ENCODE results near the gene CYP2W1.

Gene CYP2W1

DNA sequence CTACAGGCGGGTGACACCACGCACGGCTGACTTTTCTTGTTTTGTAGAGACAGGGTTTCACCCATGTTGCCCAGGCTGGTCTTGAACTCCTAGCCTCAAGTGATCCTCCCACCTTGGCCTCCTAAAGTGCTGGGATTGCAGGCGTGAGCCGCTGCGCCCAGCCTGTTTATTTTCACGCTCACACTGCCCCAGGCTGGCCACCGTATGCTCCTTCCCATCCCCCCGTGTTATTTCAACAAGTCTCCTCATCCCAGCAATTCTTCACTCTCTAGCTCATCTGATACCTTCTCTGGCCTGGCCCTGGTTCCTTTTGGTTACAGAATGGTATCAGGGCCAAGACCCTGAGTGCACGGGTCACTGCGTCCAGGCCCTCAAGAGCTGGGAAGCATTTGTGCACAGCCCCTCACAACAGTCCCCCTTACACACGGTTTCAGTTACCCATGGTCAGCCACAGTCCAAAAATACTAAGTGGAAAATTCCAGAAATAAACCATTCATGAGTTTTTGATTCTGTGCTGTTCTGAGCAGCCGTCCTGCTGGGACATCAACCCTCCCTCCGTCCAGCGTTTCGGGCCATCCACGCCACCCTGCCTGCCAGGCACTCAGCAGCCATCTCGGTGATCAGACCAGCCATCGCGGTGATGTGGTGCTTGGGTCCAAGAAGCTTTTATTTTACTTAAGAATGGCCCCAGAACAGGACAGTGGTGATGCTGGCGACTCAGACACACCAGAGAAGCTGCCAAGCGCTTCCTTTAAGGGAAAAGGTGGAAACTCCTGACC, 16.5 kb upstream of the CYP2W1 start:
- DNase-seq, result no peak

DNA sequence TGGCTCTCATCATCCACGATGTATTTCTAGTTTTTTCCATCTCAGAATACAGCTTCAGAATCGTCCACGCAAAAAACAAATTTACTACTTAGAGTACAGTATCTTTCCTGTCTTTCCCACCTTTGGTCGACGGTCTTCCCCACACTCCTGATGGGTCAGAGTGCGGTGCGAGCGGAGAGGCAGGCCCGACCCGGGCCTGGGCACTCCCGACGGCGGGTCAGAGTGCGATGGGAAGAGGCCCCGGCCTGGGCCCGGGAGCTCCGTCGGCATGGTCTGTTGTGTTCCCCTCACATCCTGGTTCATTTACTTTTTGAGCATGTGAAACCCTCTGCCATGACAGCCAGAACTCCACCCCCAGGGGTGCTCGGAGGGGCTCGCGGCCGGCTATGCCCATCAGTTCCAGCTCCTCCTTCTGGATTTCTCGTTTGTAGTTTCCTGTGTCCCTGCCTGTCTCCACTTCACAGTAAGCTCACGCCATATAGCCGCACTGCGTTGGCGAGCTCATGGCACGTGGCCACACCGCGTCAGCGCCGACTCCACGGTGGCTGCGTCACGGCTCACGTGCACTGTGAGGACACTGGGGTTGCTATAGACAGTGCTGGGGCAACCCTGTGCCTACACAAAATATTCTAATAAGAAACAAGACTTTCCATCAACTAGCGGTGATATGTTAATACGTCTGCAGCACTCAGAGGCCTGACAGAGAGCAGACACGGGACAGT, 15.5 kb upstream of the CYP2W1 start:
- no peak for DNase-seq

DNA sequence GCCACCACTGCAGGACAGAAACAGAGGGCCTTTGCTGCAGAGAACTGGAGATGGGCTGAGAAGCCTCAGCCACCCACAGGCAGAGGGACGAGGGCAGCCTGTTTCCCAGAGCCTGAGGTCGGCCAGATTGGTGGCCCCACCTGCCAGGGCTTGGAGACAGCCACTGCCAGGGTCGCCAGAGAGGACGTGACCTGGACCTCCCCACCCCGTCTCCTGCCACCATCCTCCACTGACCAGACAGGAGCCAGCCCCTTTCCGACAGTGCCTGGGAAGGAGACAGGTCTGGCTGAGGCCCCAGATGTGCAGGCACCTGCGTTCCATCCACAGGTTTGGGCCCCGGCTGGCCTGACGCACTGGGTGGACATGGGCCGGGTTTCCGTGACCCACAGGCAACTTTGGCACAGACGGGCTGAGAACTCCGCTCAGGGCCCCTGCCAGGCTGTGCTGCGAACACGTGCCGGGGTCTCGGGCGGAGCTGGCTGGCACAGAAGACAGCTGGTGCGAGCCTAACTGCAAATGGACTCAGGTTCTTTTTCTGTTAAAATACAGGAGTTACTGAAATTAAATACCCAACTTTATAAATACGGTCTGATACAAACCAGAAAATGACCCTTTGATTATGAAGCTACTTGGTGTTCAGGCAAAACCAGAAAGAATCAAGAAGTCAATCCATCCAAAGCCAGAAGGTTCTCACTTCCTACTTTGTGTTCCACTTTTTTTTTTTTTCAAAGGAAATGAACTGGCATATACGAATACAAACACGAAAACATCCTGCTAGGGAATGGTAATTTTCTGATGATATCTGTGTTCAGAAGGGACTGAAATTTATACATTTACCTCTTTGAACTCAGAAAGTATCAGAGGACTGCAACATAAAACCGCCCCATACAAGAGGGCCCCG, 14.5 kb upstream of the CYP2W1 start:
- no peak for DNase-seq

DNA sequence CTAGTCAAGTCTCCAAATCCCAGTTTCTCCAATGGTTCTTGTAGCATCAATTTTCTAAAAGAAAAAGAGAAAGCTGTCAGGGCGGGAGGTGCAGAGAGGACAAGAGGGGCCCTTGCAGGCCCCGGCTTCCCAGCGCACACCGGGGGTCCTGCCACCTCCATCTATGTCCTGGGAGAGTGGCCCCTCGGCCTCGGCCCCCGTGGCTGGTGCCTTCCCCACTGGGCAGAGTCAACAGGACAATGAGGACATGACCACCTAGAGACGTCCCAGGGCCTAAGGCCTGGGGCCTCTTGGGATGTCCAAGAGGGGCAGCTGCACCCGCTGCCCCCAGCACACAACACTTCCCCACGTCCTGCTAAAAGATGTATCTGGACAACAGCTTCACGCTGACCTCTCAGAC, 13.6 kb upstream of the CYP2W1 start:
- DNase-seq, result no peak

DNA sequence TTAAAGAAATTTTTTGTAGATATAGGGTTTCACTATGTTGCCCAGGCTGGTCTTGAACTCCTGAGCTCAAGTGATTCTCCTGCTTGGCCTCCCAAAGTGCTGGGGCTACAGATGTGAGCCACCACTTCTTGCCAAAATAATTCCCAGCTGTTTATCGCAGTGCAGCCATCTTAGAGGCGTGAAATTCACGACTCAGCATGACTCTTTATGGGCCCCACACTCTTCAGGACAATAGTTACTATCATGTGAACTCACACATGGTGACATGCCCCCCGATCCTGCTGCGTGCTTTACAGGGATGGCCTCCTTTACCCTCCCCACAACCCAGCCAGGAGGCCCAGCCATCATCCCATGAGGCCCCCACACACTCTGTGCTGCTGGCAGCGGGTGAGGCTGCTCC, 12.2 kb upstream of the CYP2W1 start:
- DNase-seq, result no peak

DNA sequence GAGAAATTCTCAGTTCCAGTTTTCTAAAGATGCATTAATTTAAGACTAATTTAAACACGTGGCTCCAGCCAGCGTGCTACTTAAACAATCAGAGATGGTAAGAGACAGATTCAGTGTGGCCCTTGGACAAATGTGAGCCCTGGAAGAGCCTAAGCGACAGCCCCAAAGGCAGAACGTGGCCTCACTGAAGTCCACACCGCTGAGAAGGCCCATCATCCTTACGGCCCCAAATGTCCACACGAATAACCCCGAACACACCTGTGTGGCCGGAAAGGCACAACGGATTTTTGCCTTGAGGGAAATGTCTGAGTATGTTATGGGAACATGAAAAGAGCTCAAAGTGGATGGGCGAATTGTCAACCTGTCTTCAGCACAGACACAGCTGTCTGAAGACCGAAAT, 10.9 kb upstream of the CYP2W1 start:
- no peak for DNase-seq

DNA sequence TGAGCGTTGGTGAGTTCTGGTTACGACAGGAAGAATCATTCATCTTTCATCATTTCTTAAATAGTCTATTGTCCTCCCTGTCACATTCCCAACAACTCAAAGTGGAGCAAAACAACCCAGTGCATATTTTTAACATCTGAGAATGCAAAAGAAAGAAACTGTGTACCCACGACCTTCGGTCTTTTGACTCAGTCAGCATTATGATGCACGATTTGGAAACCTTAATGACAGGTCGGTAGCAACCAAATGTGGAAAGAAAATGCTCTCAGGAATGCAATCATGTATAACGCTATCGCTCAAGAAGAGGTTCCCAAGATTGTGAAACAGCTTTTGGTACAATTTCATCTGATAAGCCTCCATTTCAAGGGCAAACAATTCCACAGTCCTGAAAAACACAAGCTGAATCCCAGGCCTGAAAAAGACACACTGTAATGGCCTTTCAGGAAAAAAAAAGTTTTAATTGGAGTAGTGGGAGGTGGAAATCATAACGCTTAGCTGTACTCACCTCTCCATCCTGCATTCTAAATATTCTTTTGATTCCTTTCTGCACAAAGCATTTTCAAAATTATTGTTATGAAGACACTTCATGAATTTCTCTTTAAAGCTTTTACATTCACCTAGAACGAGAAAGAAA, 10.2 kb upstream of the CYP2W1 start:
- DNase-seq, result no peak

DNA sequence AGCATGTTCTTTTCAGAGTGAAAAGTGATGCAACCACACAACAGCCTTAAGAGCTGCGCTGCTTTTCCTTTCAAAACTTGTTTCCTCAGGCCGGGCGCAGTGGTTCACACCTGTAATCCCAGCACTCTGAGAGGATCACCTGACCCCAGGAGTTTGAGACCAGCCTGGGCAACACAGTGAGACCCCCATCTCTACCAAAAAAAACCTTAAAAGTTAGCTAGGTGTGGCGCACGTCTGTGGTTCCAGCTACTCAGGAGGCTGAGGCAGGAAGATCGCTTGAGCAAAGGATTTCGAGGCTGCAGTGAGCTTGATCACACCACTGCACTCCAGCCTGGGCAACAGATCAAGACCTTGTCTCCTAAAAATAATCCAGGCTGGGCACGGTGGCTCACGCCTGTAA, 9.7 kb upstream of the CYP2W1 start:
- no peak for DNase-seq

DNA sequence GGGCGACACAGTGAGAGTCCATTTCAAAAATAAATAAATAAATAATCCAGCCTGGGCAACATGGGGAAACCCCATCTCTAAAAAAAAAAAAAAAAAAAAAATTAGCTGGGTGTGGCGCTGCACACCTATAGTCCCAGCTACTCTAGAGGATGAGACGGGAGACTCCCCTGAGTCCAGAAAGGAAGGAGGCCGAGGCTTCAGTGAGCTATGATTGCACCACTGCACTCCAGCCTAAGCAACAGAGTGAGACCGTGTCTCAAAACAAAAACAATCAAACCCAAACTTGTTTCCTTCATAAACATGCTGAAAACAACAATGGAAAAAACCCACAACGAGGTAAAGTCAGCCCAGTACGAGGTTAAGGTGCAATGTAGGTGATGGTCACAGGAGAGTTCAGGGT, 8.8 kb upstream of the CYP2W1 start:
- no peak for DNase-seq

DNA sequence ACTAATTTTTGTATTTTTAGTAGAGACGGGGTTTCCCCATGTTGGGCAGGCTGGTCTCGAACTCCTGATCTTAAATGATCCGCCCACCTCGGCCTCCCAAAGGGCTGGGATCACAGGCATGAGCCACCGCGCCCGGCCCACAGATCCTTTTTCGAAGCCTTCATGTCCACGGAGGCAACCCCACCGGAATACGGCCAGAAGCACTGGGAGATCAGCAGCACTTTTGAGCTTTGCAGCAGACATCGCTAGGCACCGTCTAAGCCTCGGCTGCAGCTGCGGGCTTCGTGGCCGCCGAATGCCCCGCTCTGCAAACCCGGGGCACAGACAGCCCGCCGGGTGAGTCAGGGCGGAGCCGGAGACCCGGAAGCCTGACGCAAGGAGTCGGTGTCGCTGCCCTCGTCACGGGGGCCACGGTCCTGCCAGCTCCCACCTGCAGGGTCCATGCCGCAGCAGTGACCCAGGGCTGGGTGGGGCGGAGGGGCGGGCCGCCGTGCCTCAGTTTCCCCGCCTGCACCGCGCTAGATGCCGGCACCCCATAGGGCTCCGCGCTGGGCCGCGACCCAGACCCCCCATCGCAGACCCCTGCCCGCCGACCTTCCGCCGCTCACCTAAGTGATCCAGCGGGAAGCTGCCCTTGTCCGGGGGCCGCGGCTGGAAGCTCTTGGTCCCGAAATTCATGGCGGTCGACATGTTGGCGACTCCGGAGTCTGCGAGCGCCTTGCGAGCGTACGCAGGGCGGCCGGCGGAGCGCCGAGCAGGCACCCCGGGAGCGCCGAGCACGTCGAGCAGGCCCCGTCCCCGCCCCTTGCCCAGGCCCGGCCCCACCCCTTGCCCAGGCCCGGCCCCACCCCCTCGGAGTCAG, 7.9 kb upstream of the CYP2W1 start, which contains the start of gene COX19:
Gene COX19, minus strand, starts transcription at position 730 of the 862 bp plus-strand sequence. Its CDS starts 40 bp downstream, at position 690.
- DNase-seq, result peak; percentile 83

DNA sequence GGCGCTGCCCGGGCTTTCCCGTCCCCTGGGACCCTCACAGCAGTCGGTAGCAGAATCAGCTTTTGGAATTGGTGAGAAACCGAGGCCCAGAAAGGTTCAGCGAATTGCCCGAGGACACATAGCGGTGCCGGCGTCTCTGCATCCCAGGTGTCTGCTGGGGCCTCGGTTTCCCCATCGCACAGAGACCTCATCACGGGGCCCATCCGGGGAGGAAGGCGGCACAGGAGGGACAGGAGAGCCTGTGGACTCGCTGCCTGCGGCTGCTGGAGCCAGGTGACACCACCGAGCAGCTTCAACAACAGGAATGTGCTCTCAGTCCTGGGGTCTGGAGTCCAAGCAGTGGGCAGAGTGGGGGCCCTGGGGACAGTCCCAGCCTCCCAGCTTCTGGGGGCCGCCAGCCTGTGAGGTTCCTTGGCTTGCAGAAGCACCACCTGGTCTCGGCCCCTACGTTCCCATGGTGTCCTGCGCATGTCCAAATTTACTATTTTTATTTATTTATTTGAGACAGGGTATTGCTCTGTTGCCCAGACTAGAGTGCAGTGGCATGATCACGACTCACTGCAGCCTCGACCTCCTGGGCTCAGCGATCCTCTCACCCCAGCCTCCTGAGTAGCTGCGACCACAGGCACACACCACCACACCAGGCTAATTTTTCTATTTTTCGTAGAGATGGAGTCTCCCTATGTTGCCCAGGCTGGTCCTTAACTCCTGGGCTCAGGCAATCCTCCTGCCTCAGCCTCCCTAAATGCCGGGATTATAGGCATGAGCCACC, 7.1 kb upstream of the CYP2W1 start:
- DNase-seq, result no peak

DNA sequence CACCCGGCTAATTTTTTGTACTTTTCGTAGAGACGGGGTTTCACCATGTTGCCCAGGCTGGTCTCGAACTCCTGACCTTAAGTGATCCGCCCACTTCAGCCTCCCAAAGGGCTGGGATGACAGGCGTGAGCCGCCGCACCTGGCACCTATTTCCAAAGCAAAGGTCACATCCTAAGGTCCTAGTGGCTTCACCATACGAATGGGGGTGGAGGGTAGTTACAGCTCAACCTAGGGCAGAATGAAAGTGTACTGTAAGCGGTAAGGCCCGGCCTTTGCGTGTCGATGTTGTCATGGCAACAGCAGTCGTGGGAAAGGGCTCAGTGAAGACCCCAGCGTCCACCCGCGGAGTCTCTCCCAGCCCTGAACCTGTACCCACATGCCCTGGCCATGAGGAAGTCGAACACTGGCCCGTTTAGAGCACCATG, 6.1 kb upstream of the CYP2W1 start:
- DNase-seq, result no peak

DNA sequence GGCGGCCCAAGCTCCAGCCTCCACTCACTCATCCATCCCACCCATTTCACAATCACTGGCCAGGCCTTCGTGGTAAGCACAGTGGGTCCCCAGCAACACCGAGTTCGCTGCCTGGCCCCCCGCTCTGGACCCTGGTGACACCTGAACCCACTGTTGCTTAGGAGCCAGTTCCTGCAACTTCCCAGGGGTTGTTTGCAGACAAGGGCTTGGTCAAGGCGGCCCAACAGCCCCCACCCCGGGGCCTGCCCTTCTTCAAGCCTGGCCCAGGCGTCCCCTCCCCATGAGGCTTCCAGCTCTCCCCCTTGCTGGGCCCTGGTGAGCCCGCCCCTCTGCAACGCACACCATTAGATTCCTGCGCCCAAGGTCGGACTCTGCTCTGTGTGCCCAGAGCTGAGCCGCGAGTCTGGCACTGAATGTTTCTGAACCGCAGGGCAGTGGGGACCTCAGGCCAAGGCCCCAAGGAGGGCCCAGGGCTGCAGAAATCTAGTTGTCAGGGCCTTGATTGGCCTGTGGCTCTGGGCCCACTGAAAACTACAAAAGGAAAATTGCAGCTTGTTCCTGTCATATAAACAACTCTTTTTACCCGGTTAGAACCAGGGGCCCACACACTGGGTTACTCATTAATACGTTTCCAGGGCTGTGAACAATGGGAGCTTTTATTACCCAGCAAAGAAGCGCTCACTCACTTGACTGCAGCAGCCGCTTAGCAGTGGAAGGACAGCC, 5.5 kb upstream of the CYP2W1 start:
- peak; percentile 87 for DNase-seq

DNA sequence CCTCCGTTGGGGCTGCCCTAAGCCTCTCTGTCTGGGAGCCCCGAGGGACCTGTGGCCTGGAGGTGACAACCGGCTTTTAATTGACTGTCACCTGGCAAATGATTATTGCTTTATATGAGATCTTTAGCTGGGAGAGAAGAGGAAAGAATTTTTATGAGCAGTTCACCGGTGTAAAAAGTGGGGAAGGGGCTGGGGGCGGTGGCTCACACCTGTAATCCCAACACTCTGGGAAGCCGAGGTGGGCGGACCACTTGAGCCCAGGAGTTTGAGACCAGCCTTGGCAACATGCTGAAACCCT, 5.0 kb upstream of the CYP2W1 start:
- DNase-seq, result no peak

DNA sequence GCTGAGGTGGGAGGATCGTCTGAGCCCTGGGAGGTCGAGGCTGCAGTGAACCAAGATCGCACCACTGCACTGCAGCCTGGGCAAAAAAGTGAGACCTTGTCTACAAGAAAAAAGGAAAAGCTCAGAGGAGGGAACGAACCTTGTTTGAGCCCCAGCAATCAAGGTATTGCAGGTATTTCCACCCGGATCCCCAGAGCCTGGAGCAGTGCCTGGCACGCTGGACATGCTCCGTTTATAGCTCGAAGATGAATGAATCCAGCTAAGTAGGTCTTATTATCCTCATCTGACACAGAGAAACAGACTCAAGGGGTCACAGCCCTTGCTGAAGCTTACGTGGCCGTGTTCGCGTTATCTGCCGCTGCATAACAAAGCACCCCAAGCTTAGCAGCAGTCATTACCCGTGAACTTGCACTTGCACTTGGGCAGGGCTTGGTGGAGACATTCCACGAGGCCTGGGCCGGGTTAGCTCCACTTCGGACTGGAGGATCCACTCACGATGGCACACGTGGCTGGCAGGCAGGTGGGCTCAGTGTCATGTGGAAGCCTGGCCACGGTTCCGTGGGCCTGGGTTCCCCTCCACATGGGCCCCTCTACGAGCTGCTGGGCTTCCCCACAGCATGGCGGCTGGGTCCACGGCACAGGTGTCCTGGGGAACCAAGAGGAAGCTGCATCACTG, 4.4 kb upstream of the CYP2W1 start:
- no peak for DNase-seq

DNA sequence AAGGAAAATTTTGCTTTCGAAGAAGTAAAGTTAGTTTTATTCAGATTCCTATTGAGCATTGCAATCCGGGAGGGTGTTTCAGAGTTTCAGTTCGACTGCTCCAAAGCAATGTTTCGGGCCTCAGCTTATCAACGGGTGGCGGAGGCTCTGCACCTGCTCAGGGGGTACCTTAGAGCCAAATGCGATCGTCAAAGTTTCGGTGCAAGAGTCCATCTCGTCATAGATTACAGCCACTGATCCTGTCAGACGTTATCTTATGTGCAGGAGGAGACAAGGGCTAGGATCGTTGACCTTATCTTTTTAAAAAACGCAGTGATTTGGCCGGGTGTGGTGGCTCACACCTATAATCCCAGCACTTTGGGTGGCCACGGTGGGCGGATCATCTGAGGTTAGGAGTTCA, 3.8 kb upstream of the CYP2W1 start:
- no peak for DNase-seq

DNA sequence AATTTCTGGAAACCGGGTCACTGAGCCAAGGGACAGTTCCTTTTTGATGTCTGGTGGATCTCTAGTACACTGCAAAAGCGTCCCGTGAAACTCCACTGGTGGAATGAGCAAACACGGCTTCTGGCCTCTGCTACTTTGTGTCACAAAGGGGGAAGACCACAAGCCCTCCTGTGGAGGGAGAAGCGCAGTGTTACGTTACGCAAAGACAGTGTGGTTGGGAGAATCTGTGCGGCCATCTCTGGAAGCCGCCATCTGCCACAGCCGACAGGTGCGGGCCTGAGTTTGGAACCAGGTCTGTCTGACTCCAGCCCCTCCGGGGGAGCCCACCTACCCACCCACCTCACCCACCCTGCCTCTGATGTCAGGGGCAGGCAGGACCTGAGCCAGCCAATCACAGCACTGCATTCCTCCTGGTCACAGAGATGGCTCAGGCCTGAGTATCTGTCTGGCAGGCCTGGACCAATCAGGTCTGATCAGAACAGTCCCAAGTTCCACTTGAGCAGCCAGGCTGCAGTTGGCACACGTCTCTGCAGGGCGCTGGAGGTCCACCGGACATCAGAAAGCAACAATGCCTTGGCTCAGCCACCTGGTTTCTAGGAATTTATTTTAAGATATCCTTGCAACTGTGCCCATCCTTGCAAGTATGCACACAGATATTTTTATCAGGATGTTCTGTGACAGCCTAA, 3.0 kb upstream of the CYP2W1 start:
- no peak for DNase-seq

DNA sequence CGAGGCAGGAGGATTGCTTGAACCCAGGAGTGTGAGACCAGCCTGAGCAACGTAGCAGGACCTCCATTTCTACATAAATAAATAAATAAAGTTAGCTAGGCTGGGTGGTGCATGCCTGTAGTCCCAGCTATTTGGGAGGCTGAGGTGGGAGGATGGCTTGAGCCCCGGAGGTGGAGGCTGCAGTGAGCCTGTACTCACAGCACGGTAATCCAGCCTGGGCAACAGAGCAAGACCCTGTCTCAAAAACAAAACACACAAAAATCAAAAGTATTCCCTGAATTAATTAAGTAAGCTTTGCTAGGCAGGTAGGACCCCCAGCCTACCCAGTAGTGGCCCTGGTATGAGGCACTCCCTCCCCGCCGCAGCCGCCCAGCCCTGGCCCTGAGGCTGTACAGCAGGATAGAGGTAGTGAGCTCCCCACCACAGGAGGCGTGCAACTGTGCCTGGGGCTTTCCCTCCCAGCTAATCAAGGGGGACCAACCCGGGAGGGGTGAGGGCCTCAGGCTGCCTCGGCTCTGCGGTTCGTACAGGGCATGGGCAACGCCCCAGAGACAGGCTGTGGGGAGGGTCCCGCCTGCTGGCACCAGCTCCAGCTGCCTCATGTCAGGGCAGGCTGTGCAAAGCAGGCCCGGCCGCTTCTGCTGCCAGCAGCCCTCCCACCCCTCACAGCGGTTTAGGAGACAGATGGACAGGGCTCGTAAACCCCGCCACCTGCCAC, 1.0 kb upstream of the CYP2W1 start:
- DNase-seq, result no peak
